HEK293 (cell line): ENCODE results near the gene CAT.

ENCODE experiments used
- CTCF ChIA-PET: fragments of 350-600 bp; formaldehyde crosslinking; extraction: SDS; loops from one replicate; lab custom pipeline; 2021; ENCODE audit warnings: antibody characterized with exemption; lab: Yijun Ruan, JAX
- POLR2A ChIA-PET: fragments of 300-600 bp; formaldehyde crosslinking; extraction: SDS; loops from one replicate; lab custom pipeline; 2020; ENCODE audit warnings: antibody characterized with exemption, inconsistent platforms; lab: Yijun Ruan, JAX
- H3K27ac ChIP-seq: fragments of 200-500 bp; sonication (Bioruptor generic); 2 replicates; pipeline ENCODE4 v1.5.1; 2014; ENCODE audit warnings: low read depth, low read length, control low read depth, inconsistent platforms; ENCODE audit errors: extremely low read depth
- H3K36me3 ChIP-seq, 2 experiments: fragments of 200-500 bp in 1 of 2; sonication (Bioruptor generic) in 1 of 2; 1 replicate in 1 of 2; 2 replicates in 1 of 2; pipeline ENCODE4 v1.5.1; 2014 to 2017; ENCODE audit warnings: inconsistent platforms in 2 of 2, low read length in 2 of 2; ENCODE audit not compliant: control insufficient read depth in 2 of 2, insufficient read depth in 1 of 2
- H3K4me1 ChIP-seq: fragments of 200-500 bp; sonication (Bioruptor generic); 2 replicates; pipeline ENCODE4 v1.5.1; 2014; ENCODE audit warnings: mild to moderate bottlenecking, low read length, inconsistent platforms; ENCODE audit not compliant: control insufficient read depth, insufficient read depth
- H3K4me3 ChIP-seq: 2 replicates; pipeline ENCODE4 v1.5.1; 2011; ENCODE audit warnings: low read depth, mild to moderate bottlenecking, control low read depth, low read length, moderate library complexity
- H3K9me3 ChIP-seq: fragments of 200-500 bp; sonication (Bioruptor generic); 2 replicates; pipeline ENCODE4 v1.5.1; 2014; ENCODE audit warnings: low read depth, low read length, inconsistent platforms; ENCODE audit not compliant: control insufficient read depth, insufficient read depth
- GLI4 ChIP-seq: fragments of 450-650 bp; formaldehyde crosslinking; IDR thresholded peaks from 2 replicates; pipeline ENCODE4 v1.5.1; 2016; ENCODE audit warnings: missing biosample characterization, missing genetic modification characterization
- GLIS1 ChIP-seq: fragments of 450-650 bp; formaldehyde crosslinking; IDR thresholded peaks from 2 replicates; pipeline ENCODE4 v1.5.1; 2016; ENCODE audit warnings: missing biosample characterization, missing genetic modification characterization
- MEIS1 ChIP-seq: sonication (generic); formaldehyde crosslinking; IDR thresholded peaks from 2 replicates; pipeline ENCODE4 v1.8.1; 2022; ENCODE audit warnings: missing genetic modification reagents, mild to moderate bottlenecking, borderline replicate concordance
- SCRT1 ChIP-seq: fragments of 450-650 bp; formaldehyde crosslinking; IDR thresholded peaks from 2 replicates; pipeline ENCODE4 v1.5.1; 2016; ENCODE audit warnings: missing biosample characterization, missing genetic modification characterization, borderline replicate concordance
- SP2 ChIP-seq: fragments of 450-650 bp; formaldehyde crosslinking; IDR thresholded peaks from 2 replicates; pipeline ENCODE4 v1.5.1; 2016; ENCODE audit warnings: missing biosample characterization, missing genetic modification characterization
- ZEB2 ChIP-seq: fragments of 450-650 bp; formaldehyde crosslinking; IDR thresholded peaks from 2 replicates; pipeline ENCODE4 v1.5.1; 2016; ENCODE audit warnings: missing biosample characterization, missing genetic modification characterization
- ZFHX2 ChIP-seq: fragments of 450-650 bp; formaldehyde crosslinking; conservative IDR thresholded peaks from 2 replicates; pipeline ENCODE4 v1.5.1; 2016; ENCODE audit warnings: missing biosample characterization, missing genetic modification characterization
- ZFP69B ChIP-seq: fragments of 450-650 bp; formaldehyde crosslinking; IDR thresholded peaks from 2 replicates; pipeline ENCODE4 v1.5.1; 2016; ENCODE audit warnings: missing biosample characterization, missing genetic modification characterization
- ZNF169 ChIP-seq: fragments of 450-650 bp; formaldehyde crosslinking; IDR thresholded peaks from 2 replicates; pipeline ENCODE4 v1.5.1; 2016; ENCODE audit warnings: missing biosample characterization, missing genetic modification characterization
- ZNF174 ChIP-seq: fragments of 450-650 bp; formaldehyde crosslinking; IDR thresholded peaks from 2 replicates; pipeline ENCODE4 v1.5.0; 2017; ENCODE audit warnings: missing biosample characterization, mild to moderate bottlenecking, missing genetic modification characterization
- ZNF184 ChIP-seq: fragments of 450-650 bp; IDR thresholded peaks from 2 replicates; pipeline ENCODE4 v1.5.1; 2018; ENCODE audit warnings: missing biosample characterization, mild to moderate bottlenecking, missing genetic modification characterization
- ZNF19 ChIP-seq: fragments of 450-650 bp; formaldehyde crosslinking; IDR thresholded peaks from 2 replicates; pipeline ENCODE4; 2016; ENCODE audit warnings: missing biosample characterization, missing genetic modification characterization, low read depth
- ZNF214 ChIP-seq: fragments of 450-650 bp; formaldehyde crosslinking; IDR thresholded peaks from 2 replicates; pipeline ENCODE4 v1.5.1; 2017; ENCODE audit warnings: missing biosample characterization, mild to moderate bottlenecking, missing genetic modification characterization, borderline replicate concordance
- ZNF311 ChIP-seq: fragments of 450-650 bp; formaldehyde crosslinking; IDR thresholded peaks from 2 replicates; pipeline ENCODE4 v1.5.1; 2017; ENCODE audit warnings: missing biosample characterization, missing genetic modification characterization, borderline replicate concordance
- ZNF350 ChIP-seq: fragments of 450-650 bp; formaldehyde crosslinking; IDR thresholded peaks from 2 replicates; pipeline ENCODE4 v1.5.0; 2017; ENCODE audit warnings: missing biosample characterization, mild to moderate bottlenecking, missing genetic modification characterization
- ZNF433 ChIP-seq: fragments of 450-650 bp; formaldehyde crosslinking; IDR thresholded peaks from 2 replicates; pipeline ENCODE4 v1.5.1; 2016; ENCODE audit warnings: missing biosample characterization, missing genetic modification characterization, low read depth
- ZNF558 ChIP-seq: fragments of 450-650 bp; formaldehyde crosslinking; IDR thresholded peaks from 2 replicates; pipeline ENCODE4 v1.5.1; 2016; ENCODE audit warnings: missing biosample characterization, missing genetic modification characterization
- ZNF571 ChIP-seq: fragments of 450-650 bp; formaldehyde crosslinking; IDR thresholded peaks from 2 replicates; pipeline ENCODE4 v1.5.0; 2017; ENCODE audit warnings: missing biosample characterization, missing genetic modification characterization
- ZNF660 ChIP-seq: fragments of 450-650 bp; IDR thresholded peaks from 2 replicates; pipeline ENCODE4 v1.5.1; 2018; ENCODE audit warnings: missing biosample characterization, mild to moderate bottlenecking, missing genetic modification characterization
- ZNF792 ChIP-seq: fragments of 450-650 bp; formaldehyde crosslinking; IDR thresholded peaks from 2 replicates; pipeline ENCODE4 v1.5.1; 2016; ENCODE audit warnings: missing biosample characterization, missing genetic modification characterization
- TF ChIP-seq, protein P1 (sequence below): fragments of 450-650 bp; formaldehyde crosslinking; IDR thresholded peaks from 2 replicates; pipeline ENCODE4 v1.5.1; 2016; ENCODE audit warnings: missing biosample characterization, missing genetic modification characterization
- TF ChIP-seq, protein P2 (sequence below): fragments of 450-650 bp; formaldehyde crosslinking; IDR thresholded peaks from 2 replicates; pipeline ENCODE4 v1.5.1; 2016; ENCODE audit warnings: missing biosample characterization, missing genetic modification characterization, borderline replicate concordance
- TF ChIP-seq, protein P3 (sequence below): fragments of 450-650 bp; formaldehyde crosslinking; IDR thresholded peaks from 2 replicates; pipeline ENCODE4; 2016; ENCODE audit warnings: missing biosample characterization, missing genetic modification characterization
- TF ChIP-seq, protein P4 (sequence below): fragments of 450-650 bp; formaldehyde crosslinking; optimal IDR thresholded peaks from 2 replicates; pipeline ENCODE3; 2016; ENCODE audit warnings: missing biosample characterization, mild to moderate bottlenecking, missing genetic modification characterization
- TF ChIP-seq, protein P5 (sequence below): fragments of 450-650 bp; formaldehyde crosslinking; IDR thresholded peaks from 2 replicates; pipeline ENCODE4 v1.5.1; 2016; ENCODE audit warnings: missing biosample characterization, missing genetic modification characterization, low read depth
- TF ChIP-seq, protein P6 (sequence below): fragments of 450-650 bp; formaldehyde crosslinking; IDR thresholded peaks from 2 replicates; pipeline ENCODE4 v1.5.1; 2017; ENCODE audit warnings: missing biosample characterization, missing genetic modification characterization

CAT gene

DNA sequence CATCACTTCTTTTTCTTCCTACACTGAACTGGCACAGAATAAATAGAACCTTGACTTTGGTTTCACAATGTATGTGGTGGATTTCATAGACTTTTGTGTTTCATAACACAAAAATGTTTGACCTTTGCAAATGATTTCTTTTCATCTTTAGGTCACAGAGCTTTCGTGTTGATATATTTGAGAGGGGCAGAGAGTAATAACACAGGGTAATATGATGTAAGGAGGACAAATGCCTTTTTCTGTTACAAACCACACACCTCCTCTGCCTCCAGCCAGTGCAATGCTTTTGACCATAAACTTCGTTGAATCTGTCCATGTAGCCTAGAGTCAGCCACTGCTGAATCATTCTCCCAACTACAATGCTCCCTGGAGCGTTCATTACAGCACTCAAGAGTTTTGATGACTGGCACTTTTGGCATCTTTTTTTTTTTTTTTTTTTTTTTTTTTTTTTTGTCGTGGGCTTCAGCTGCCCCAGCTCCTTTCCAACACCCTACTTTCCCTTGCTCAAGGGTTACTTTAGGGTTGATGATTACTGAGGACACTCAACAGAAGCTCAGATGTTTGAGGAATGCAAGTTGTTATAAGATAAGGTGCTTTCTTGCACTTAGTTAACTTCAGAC lies 11.4 kb upstream of the CAT start:
- Histone ChIP-seq H3K4me3 (no peak overlapping the region), H3K27ac (no peak overlapping the region), H3K9me3 (no peaks in the 10 kb centered on the region), H3K36me3 (no peaks in the 10 kb centered on the region), H3K4me1 (no peaks in the 10 kb centered on the region; the same call in 1 of the 2 replicates)
- no peak for TF ChIP-seq ZNF433 (tag by site-specific recombination)
- TF ChIP-seq ZNF311 (tag by site-specific recombination), result no peak
- no peak for TF ChIP-seq ZNF174
- no peak for TF ChIP-seq ZNF19
- TF ChIP-seq ZNF350 (tag by site-specific recombination), result no peak
- TF ChIP-seq ZNF184 (tag by site-specific recombination), result no peak
- no peak for TF ChIP-seq ZEB2 (tag by site-specific recombination)
- TF ChIP-seq MEIS1 (CRISPR knock-in tag), result no peak
- no peak for TF ChIP-seq ZNF660 (tag by site-specific recombination)
- no peak for TF ChIP-seq SCRT1
- TF ChIP-seq ZNF214 (tag by site-specific recombination), result no peak
- no peak for TF ChIP-seq GLIS1 (tag by site-specific recombination)
- TF ChIP-seq, protein P1, sequence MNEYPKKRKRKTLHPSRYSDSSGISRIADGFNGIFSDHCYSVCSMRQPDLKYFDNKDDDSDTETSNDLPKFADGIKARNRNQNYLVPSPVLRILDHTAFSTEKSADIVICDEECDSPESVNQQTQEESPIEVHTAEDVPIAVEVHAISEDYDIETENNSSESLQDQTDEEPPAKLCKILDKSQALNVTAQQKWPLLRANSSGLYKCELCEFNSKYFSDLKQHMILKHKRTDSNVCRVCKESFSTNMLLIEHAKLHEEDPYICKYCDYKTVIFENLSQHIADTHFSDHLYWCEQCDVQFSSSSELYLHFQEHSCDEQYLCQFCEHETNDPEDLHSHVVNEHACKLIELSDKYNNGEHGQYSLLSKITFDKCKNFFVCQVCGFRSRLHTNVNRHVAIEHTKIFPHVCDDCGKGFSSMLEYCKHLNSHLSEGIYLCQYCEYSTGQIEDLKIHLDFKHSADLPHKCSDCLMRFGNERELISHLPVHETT (tag by site-specific recombination), result no peak
- TF ChIP-seq, protein P2, sequence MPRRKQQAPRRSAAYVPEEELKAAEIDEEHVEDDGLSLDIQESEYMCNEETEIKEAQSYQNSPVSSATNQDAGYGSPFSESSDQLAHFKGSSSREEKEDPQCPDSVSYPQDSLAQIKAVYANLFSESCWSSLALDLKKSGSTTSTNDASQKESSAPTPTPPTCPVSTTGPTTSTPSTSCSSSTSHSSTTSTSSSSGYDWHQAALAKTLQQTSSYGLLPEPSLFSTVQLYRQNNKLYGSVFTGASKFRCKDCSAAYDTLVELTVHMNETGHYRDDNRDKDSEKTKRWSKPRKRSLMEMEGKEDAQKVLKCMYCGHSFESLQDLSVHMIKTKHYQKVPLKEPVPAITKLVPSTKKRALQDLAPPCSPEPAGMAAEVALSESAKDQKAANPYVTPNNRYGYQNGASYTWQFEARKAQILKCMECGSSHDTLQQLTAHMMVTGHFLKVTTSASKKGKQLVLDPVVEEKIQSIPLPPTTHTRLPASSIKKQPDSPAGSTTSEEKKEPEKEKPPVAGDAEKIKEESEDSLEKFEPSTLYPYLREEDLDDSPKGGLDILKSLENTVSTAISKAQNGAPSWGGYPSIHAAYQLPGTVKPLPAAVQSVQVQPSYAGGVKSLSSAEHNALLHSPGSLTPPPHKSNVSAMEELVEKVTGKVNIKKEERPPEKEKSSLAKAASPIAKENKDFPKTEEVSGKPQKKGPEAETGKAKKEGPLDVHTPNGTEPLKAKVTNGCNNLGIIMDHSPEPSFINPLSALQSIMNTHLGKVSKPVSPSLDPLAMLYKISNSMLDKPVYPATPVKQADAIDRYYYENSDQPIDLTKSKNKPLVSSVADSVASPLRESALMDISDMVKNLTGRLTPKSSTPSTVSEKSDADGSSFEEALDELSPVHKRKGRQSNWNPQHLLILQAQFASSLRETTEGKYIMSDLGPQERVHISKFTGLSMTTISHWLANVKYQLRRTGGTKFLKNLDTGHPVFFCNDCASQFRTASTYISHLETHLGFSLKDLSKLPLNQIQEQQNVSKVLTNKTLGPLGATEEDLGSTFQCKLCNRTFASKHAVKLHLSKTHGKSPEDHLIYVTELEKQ (tag by site-specific recombination), result no peak
- TF ChIP-seq GLI4 (tag by site-specific recombination), result no peak
- TF ChIP-seq, protein P3, sequence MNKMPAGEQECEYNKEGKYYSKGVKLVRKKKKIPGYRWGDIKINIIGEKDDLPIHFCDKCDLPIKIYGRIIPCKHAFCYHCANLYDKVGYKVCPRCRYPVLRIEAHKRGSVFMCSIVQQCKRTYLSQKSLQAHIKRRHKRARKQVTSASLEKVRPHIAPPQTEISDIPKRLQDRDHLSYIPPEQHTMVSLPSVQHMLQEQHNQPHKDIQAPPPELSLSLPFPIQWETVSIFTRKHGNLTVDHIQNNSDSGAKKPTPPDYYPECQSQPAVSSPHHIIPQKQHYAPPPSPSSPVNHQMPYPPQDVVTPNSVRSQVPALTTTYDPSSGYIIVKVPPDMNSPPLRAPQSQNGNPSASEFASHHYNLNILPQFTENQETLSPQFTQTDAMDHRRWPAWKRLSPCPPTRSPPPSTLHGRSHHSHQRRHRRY (tag by site-specific recombination), result no peak
- ChIA-PET CTCF (interaction anchor here (0.6 to 1.5 kb wide), 5 partner anchors 10 to 965 kb away, joined by 3 to 7 read pairs (median 4); no protein-coding TSS in a partner anchor), POLR2A (no interaction called here)

DNA sequence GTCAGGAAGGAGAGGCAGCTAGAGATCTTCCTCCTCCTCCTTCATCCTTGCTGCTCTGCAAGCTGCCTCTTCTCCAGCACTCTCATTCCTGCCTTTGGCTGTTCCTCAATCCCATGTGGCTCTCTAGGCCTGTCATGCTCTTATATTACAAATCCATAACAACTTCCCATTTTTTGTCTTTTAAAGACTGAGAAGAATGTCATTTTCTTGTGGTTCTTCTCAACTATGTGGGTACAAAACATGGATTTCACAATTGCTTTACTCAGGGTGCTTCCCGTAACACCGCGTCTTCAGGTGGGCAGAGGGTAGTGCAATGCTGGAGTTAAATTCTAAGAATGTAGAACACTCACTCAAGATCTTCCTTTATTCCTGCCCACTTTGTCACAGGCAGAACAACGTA lies 6.8 kb upstream of the CAT start:
- CTCF ChIA-PET, result no interaction called here
- H3K4me3 ChIP-seq, result no peak overlapping the region
- H3K27ac ChIP-seq, result no peak overlapping the region
- POLR2A ChIA-PET, result no interaction called here
- no peaks in the 10 kb centered on the region for H3K36me3 ChIP-seq
- H3K4me1 ChIP-seq, result no peaks in the 10 kb centered on the region
- no peaks in the 10 kb centered on the region for H3K9me3 ChIP-seq
- no peak for TF ChIP-seq ZFP69B (tag by site-specific recombination)
- TF ChIP-seq SP2 (tag by site-specific recombination), result no peak
- no peak for TF ChIP-seq ZFHX2 (tag by site-specific recombination)
- TF ChIP-seq, protein P4, sequence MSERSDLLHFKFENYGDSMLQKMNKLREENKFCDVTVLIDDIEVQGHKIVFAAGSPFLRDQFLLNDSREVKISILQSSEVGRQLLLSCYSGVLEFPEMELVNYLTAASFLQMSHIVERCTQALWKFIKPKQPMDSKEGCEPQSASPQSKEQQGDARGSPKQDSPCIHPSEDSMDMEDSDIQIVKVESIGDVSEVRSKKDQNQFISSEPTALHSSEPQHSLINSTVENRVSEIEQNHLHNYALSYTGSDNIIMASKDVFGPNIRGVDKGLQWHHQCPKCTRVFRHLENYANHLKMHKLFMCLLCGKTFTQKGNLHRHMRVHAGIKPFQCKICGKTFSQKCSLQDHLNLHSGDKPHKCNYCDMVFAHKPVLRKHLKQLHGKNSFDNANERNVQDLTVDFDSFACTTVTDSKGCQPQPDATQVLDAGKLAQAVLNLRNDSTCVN (tag by site-specific recombination), result no peak
- no peak for TF ChIP-seq ZNF169 (tag by site-specific recombination)
- TF ChIP-seq, protein P5, sequence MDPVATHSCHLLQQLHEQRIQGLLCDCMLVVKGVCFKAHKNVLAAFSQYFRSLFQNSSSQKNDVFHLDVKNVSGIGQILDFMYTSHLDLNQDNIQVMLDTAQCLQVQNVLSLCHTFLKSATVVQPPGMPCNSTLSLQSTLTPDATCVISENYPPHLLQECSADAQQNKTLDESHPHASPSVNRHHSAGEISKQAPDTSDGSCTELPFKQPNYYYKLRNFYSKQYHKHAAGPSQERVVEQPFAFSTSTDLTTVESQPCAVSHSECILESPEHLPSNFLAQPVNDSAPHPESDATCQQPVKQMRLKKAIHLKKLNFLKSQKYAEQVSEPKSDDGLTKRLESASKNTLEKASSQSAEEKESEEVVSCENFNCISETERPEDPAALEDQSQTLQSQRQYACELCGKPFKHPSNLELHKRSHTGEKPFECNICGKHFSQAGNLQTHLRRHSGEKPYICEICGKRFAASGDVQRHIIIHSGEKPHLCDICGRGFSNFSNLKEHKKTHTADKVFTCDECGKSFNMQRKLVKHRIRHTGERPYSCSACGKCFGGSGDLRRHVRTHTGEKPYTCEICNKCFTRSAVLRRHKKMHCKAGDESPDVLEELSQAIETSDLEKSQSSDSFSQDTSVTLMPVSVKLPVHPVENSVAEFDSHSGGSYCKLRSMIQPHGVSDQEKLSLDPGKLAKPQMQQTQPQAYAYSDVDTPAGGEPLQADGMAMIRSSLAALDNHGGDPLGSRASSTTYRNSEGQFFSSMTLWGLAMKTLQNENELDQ (tag by site-specific recombination), result no peak
- no peak for TF ChIP-seq ZNF792 (tag by site-specific recombination)
- no peak for TF ChIP-seq ZNF558 (tag by site-specific recombination)
- TF ChIP-seq, protein P6, sequence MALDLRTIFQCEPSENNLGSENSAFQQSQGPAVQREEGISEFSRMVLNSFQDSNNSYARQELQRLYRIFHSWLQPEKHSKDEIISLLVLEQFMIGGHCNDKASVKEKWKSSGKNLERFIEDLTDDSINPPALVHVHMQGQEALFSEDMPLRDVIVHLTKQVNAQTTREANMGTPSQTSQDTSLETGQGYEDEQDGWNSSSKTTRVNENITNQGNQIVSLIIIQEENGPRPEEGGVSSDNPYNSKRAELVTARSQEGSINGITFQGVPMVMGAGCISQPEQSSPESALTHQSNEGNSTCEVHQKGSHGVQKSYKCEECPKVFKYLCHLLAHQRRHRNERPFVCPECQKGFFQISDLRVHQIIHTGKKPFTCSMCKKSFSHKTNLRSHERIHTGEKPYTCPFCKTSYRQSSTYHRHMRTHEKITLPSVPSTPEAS (tag by site-specific recombination), result no peak
- no peak for TF ChIP-seq ZNF571 (tag by site-specific recombination)
